Parathyroid adenoma (tissue), 2 donors: ENCODE data around the gene TBCB.

Source experiments
- H2AFZ ChIP-seq: fragments of 300-600 bp; sonication (generic); one replicate; pipeline ENCODE4 v1.7.0; 2017; ENCODE audit warnings: antibody characterized with exemption, mild to moderate bottlenecking
- H3K27ac ChIP-seq: fragments of 300-600 bp; sonication (generic); one replicate; pipeline ENCODE4 v1.7.0; 2017
- H3K27me3 ChIP-seq: fragments of 300-600 bp; sonication (generic); one replicate; pipeline ENCODE4 v1.7.0; 2017; ENCODE audit warnings: low read length; ENCODE audit not compliant: control insufficient read depth, insufficient read depth
- H3K36me3 ChIP-seq: fragments of 300-600 bp; sonication (generic); one replicate; pipeline ENCODE4 v1.7.0; 2017; ENCODE audit warnings: low read length; ENCODE audit not compliant: control insufficient read depth, insufficient read depth
- H3K4me1 ChIP-seq: fragments of 300-600 bp; sonication (generic); one replicate; pipeline ENCODE4 v1.7.0; 2017; ENCODE audit warnings: control low read depth
- H3K4me2 ChIP-seq: fragments of 300-600 bp; sonication (generic); one replicate; pipeline ENCODE4 v1.7.0; 2017; ENCODE audit warnings: low read length
- H3K4me3 ChIP-seq: fragments of 300-600 bp; sonication (generic); one replicate; pipeline ENCODE4 v1.7.0; 2017; ENCODE audit warnings: low read depth, low read length
- H3K79me2 ChIP-seq: fragments of 300-600 bp; sonication (generic); one replicate; pipeline ENCODE4 v1.7.0; 2017; ENCODE audit warnings: control low read depth
- H3K9ac ChIP-seq: fragments of 300-600 bp; sonication (generic); one replicate; pipeline ENCODE4 v1.7.0; 2017; ENCODE audit warnings: mild to moderate bottlenecking
- H3K9me3 ChIP-seq: fragments of 300-600 bp; sonication (generic); one replicate; pipeline ENCODE4 v1.7.0; 2017; ENCODE audit warnings: low read length; ENCODE audit not compliant: control insufficient read depth
- TF ChIP-seq, protein P1 (sequence below): fragments of 300-600 bp; sonication (generic); IDR thresholded peaks from one replicate; pipeline ENCODE4 v1.7.0; 2017; ENCODE audit warnings: antibody characterized with exemption, mild to moderate bottlenecking
- donor health status: primary hyperparathyroidism.

The TBCB gene

DNA sequence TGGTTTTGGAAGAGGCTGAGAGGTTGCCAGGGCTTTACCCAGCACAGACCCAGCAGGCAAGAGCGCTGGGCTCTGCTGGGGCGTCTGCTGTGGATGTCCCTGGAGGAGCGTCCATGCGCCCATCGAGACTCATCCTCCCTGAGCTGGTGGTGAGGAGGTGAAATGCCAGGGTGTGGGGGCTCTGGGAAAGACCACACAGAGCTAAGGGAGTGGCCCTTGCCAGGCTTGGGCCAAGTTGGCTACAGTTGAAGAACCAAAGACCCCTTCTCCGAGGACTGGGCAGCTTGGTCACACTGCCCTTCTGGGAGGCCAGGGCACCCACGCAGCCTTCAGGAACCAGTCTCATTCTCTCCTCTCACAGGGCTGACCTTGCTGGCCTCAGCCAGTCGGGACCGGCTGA lies 28.9 kb upstream of the TBCB start:
- Histone ChIP-seq H3K4me1 (no peaks in the 10 kb centered on the region), H3K27me3 (no peaks in the 10 kb centered on the region), H3K4me2 (no peak overlapping the region), H3K4me3 (no peak overlapping the region), H2AFZ (no peak overlapping the region), H3K9me3 (no peaks in the 10 kb centered on the region), H3K9ac (no peak overlapping the region), H3K36me3 (no peaks in the 10 kb centered on the region), H3K27ac (no peak overlapping the region), H3K79me2 (no peaks in the 10 kb centered on the region)
- TF ChIP-seq, protein P1, sequence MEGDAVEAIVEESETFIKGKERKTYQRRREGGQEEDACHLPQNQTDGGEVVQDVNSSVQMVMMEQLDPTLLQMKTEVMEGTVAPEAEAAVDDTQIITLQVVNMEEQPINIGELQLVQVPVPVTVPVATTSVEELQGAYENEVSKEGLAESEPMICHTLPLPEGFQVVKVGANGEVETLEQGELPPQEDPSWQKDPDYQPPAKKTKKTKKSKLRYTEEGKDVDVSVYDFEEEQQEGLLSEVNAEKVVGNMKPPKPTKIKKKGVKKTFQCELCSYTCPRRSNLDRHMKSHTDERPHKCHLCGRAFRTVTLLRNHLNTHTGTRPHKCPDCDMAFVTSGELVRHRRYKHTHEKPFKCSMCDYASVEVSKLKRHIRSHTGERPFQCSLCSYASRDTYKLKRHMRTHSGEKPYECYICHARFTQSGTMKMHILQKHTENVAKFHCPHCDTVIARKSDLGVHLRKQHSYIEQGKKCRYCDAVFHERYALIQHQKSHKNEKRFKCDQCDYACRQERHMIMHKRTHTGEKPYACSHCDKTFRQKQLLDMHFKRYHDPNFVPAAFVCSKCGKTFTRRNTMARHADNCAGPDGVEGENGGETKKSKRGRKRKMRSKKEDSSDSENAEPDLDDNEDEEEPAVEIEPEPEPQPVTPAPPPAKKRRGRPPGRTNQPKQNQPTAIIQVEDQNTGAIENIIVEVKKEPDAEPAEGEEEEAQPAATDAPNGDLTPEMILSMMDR = no peak

DNA sequence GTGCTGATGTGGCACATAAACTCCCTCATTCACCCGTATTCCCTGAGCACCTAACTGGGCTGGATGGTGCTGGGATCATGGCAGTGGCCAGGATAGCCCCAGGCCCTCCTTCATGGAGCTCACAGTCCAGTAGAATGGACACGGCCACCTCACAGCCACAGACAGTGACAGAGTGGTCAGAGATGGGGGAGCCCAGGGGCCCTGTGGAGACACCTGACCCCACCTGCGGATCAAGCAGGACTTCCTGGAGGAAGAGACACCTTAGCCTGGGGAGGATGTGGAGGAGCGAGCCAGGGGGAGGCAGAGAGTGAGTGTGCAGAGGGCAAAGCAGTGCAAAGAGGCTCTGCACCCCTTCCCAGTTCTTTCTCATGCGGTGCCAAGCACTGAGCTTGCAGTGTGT lies 25.4 kb upstream of the TBCB start:
- Histone ChIP-seq H3K27ac (no peak overlapping the region), H3K79me2 (no peaks in the 10 kb centered on the region), H3K36me3 (no peaks in the 10 kb centered on the region), H2AFZ (no peak overlapping the region), H3K9ac (no peak overlapping the region), H3K4me1 (no peaks in the 10 kb centered on the region), H3K27me3 (no peaks in the 10 kb centered on the region), H3K4me3 (no peak overlapping the region), H3K9me3 (no peaks in the 10 kb centered on the region), H3K4me2 (no peak overlapping the region)
- TF ChIP-seq, protein P1 = no peak

DNA sequence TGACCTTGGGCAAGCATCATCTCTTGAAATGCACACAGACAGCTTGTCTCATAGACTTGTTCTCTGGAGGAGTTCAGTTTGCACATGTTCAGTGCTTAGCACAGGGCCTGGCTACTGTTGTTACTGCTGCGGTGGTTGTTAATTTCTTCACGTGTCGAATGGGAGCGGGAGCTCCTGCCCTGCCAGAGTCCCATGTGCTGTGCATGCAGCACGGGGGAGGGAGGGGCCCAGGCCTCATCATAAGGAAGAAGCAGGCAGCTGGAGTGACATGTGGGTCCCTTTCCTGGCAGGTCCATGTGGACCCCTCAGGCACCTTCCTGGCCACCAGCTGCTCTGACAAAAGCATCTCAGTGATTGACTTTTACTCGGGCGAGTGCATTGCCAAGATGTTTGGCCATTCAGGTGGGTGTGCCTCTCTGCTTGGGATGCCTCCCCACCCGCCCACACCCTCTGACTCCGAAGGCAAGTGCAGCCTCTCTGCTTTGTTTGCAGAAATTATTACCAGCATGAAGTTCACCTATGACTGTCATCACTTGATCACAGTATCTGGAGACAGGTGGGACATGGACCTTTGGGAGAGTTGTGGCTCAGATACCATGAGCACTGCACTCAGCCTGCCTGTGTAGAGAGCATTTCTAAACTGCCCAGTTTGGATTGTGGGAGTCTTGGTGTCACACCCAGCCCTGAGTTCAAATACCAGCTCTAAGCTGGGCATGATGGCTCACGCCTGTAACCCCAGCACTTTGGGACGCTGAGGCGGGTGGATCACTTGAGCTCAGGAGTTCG lies 24.2 kb upstream of the TBCB start:
- H3K27ac ChIP-seq = no peak overlapping the region
- no peaks in the 10 kb centered on the region for H3K36me3 ChIP-seq
- no peaks in the 10 kb centered on the region for H3K79me2 ChIP-seq
- no peaks in the 10 kb centered on the region for H3K4me1 ChIP-seq
- H3K27me3 ChIP-seq = no peaks in the 10 kb centered on the region
- TF ChIP-seq, protein P1 = no peak
- H3K9me3 ChIP-seq = no peaks in the 10 kb centered on the region
- no peak overlapping the region for H2AFZ ChIP-seq
- H3K9ac ChIP-seq = no peak overlapping the region
- no peak overlapping the region for H3K4me2 ChIP-seq
- no peak overlapping the region for H3K4me3 ChIP-seq

DNA sequence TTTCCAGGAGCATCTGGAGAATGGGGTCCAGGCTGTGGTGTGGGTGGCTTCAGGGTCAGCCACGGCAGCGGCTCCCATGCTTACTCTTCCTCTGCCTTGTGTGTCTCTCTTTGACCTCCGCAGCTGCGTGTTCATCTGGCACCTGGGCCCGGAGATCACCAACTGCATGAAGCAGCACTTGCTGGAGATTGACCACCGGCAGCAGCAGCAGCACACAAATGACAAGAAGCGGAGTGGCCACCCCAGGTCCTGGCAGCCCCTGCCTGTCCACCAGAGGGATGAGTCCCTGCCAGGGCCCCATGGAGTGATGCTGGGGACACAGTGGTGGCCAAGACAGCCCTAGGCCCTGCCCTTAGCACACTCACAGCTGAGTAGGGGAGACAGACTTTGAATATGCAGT lies 22.7 kb upstream of the TBCB start:
- Histone ChIP-seq H3K27ac (no peak overlapping the region), H3K79me2 (no peaks in the 10 kb centered on the region), H2AFZ (no peak overlapping the region), H3K4me2 (no peak overlapping the region), H3K27me3 (no peaks in the 10 kb centered on the region), H3K36me3 (no peaks in the 10 kb centered on the region), H3K4me1 (no peaks in the 10 kb centered on the region), H3K9ac (no peak overlapping the region), H3K4me3 (no peak overlapping the region), H3K9me3 (no peaks in the 10 kb centered on the region)
- TF ChIP-seq, protein P1 = no peak

DNA sequence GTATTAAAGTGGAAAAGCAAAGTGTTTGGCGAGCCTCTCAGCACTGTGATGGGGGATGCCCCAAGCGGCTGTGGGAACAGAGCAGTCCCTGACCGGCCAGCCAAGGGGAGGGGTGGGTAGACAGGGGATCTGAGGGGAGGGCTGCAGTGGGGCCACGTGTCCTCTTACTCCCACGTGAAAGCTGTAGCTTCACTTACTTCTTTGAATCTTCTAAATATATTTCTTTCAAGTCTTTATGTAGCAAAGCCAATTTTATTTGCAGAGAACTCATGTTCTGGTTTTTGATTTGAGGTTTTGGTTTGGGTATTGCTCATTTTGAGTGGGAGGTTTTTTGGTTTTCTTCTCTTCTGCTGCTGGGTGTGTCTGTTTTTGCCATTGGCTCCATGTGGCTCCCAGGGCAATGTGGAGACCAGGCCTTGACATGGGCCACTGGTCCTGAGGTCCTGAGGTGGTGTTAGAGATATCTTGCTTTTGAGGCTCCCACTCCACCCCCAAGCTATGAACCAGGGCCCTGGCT lies 22.1 kb upstream of the TBCB start:
- H3K79me2 ChIP-seq = no peaks in the 10 kb centered on the region
- TF ChIP-seq, protein P1 = no peak
- no peak overlapping the region for H3K27ac ChIP-seq
- no peak overlapping the region for H3K9ac ChIP-seq
- no peak overlapping the region for H2AFZ ChIP-seq
- no peaks in the 10 kb centered on the region for H3K4me1 ChIP-seq
- H3K4me3 ChIP-seq = no peak overlapping the region
- H3K27me3 ChIP-seq = no peaks in the 10 kb centered on the region
- no peak overlapping the region for H3K4me2 ChIP-seq
- no peaks in the 10 kb centered on the region for H3K9me3 ChIP-seq
- no peaks in the 10 kb centered on the region for H3K36me3 ChIP-seq
